Caco-2 (cell line): ENCODE measurements around the gene TBC1D9B. TPM values are rescaled to one million over a fixed set of nuclear protein-coding genes. Genes with fewer than 3 reads are reported as not detected.

Source experiments
- BruUV-seq: library from RNA; stranded (reverse); fragments of 400-500 nt; replicated peaks from 2 replicates; lab custom pipeline; 2021; lab: Mats Ljungman, UMichigan
- CTCF ChIA-PET: fragments of 300-600 bp; sonication (Branson Sonifier 250); formaldehyde crosslinking; loops from one replicate; lab custom pipeline; 2022; ENCODE audit warnings: antibody characterized with exemption; lab: Charles Lee
- POLR2A ChIA-PET: fragments of 300-600 bp; sonication (Branson Sonifier 250); formaldehyde crosslinking; loops from one replicate; lab custom pipeline; 2022; ENCODE audit warnings: antibody characterized with exemption; lab: Charles Lee
- DNase-seq, 2 experiments: peaks; one replicate each; pipeline versions ENCODE4 v3.0.0 to v3.0.0-alpha.2; 2020 to 2022
- H3K27me3 ChIP-seq: replicated peaks from 2 replicates; pipeline ENCODE4 v1.6.0; 2011; ENCODE audit warnings: low read length; ENCODE audit not compliant: control insufficient read depth, insufficient read depth
- H3K36me3 ChIP-seq: 2 replicates; pipeline ENCODE4 v1.5.1; 2011; ENCODE audit warnings: low read length; ENCODE audit not compliant: control insufficient read depth, insufficient read depth
- H3K4me1 ChIP-seq: fragments of 250-450 bp; sonication (Bioruptor Pico); 2 replicates; pipeline ENCODE4 v1.5.1; 2020; ENCODE audit warnings: mild to moderate bottlenecking
- H3K4me3 ChIP-seq: 2 replicates; pipeline ENCODE4 v1.5.1; 2011; ENCODE audit warnings: low read depth, mild to moderate bottlenecking, control low read depth, low read length
- H3K9me3 ChIP-seq: fragments of 250-450 bp; sonication (Bioruptor Pico); 2 replicates; pipeline ENCODE4 v1.5.1; 2020; ENCODE audit warnings: mild to moderate bottlenecking, moderate library complexity
- H3K27ac Mint-ChIP-seq: one replicate; pipeline ENCODE4 v1.8.0; 2022; ENCODE audit warnings: mixed read lengths; ENCODE audit not compliant: unreplicated experiment
- H3K27me3 Mint-ChIP-seq: one replicate; pipeline ENCODE4 v1.8.0; 2022; ENCODE audit warnings: mixed read lengths; ENCODE audit not compliant: insufficient read depth, unreplicated experiment
- H3K36me3 Mint-ChIP-seq: one replicate; pipeline ENCODE4 v1.8.0; 2022; ENCODE audit warnings: mild to moderate bottlenecking, mixed read lengths; ENCODE audit not compliant: insufficient read depth, unreplicated experiment
- H3K4me1 Mint-ChIP-seq: one replicate; pipeline ENCODE4 v1.8.0; 2022; ENCODE audit warnings: low read depth, mixed read lengths; ENCODE audit not compliant: unreplicated experiment
- H3K4me3 Mint-ChIP-seq: one replicate; pipeline ENCODE4 v1.8.0; 2022; ENCODE audit warnings: mild to moderate bottlenecking, moderate library complexity, mixed read lengths; ENCODE audit not compliant: unreplicated experiment
- H3K9me3 Mint-ChIP-seq: one replicate; pipeline ENCODE4 v1.8.0; 2022; ENCODE audit warnings: mixed read lengths; ENCODE audit not compliant: unreplicated experiment
- intact Hi-C: fragments of 100-400 bp; cut with micrococcal nuclease; formaldehyde crosslinking; loops from one replicate; pipeline ENCODE4 v1.10.0; 2022; ENCODE audit not compliant: unreplicated experiment
- total RNA-seq: library from RNA; stranded (reverse); gene quantifications from 2 replicates; pipeline ENCODE4 v1.2.3, GENCODE V29; 2022
- TF ChIP-seq, protein P1 (sequence below), 2 experiments: fragments of 200-600 bp in 1 of 2; IDR thresholded peaks; 1 replicate in 1 of 2; 2 replicates in 1 of 2; pipeline versions ENCODE4 v1.5.1 to v1.8.0; 2011 to 2022; ENCODE audit warnings: antibody characterized with exemption in 1 of 2, control low read depth in 1 of 2, inconsistent platforms in 1 of 2, low read depth in 1 of 2, low read length in 1 of 2, mild to moderate bottlenecking in 1 of 2, moderate library complexity in 1 of 2; ENCODE audit not compliant: insufficient read depth in 1 of 2, severe bottlenecking in 1 of 2, unreplicated experiment in 1 of 2

TBC1D9B gene
- total RNA-seq, 1 experiment from 2014 or later = 107 TPM

DNA sequence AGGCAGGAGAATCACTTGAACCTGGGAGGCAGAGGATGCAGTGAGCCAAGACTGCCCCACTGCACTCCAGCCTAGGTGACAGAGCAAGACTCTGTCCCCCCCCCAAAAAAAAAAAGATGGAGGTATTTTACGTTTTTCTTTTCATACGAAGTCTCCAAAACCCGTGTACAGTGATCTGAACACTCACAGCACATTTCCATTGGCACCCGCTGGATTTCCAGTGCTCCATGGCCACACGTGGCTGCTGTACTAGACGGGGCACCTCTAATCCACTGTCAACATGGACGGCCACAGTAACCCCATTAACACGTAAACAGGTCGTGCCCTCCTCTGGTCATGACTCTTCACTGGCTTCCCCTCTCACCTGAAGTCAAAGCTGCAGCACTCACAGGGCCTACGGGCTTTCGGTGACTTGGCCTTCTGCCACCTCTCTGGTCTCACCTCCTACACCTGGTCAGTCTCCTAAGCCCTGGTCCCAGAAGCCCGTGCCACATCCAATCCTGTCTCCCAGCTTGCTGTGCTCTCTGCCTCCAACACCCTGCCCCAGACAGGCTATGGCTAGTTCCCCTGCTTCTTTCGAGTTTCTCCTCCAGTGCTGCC is 22.1 kb downstream of the TBC1D9B start:
- H3K36me3 Mint-ChIP-seq = peaks cover 73% of the 10 kb centered on the region
- peaks cover 30% of the 10 kb centered on the region for H3K9me3 Mint-ChIP-seq
- H3K27me3 ChIP-seq = no peaks in the 10 kb centered on the region
- ChIA-PET POLR2A (no interaction called here), CTCF (interaction anchor here (0.6 kb wide), 1 partner anchor 737 kb away, joined by 3 read pairs; no protein-coding TSS in a partner anchor)
- no peaks in the 10 kb centered on the region for H3K27me3 Mint-ChIP-seq
- no peaks in the 10 kb centered on the region for H3K4me1 ChIP-seq
- no peak overlapping the region for H3K4me3 Mint-ChIP-seq
- no peaks in the 10 kb centered on the region for H3K4me1 Mint-ChIP-seq
- H3K9me3 ChIP-seq = peaks cover 29% of the 10 kb centered on the region; the same call in 1 of the 2 replicates
- H3K4me3 ChIP-seq = no peak overlapping the region
- intact Hi-C loops = no loop called here
- TF ChIP-seq, protein P1, sequence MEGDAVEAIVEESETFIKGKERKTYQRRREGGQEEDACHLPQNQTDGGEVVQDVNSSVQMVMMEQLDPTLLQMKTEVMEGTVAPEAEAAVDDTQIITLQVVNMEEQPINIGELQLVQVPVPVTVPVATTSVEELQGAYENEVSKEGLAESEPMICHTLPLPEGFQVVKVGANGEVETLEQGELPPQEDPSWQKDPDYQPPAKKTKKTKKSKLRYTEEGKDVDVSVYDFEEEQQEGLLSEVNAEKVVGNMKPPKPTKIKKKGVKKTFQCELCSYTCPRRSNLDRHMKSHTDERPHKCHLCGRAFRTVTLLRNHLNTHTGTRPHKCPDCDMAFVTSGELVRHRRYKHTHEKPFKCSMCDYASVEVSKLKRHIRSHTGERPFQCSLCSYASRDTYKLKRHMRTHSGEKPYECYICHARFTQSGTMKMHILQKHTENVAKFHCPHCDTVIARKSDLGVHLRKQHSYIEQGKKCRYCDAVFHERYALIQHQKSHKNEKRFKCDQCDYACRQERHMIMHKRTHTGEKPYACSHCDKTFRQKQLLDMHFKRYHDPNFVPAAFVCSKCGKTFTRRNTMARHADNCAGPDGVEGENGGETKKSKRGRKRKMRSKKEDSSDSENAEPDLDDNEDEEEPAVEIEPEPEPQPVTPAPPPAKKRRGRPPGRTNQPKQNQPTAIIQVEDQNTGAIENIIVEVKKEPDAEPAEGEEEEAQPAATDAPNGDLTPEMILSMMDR (IDR thresholded peaks at IDR 0.05; ENCODE audit: insufficient read depth in 1 of 2, low read depth in 1 of 2, low read length in 1 of 2, severe bottlenecking in 1 of 2, unreplicated experiment in 1 of 2) = no peak
- peaks cover 13% of the 10 kb centered on the region for H3K36me3 ChIP-seq
- DNase-seq = no peak
- no TSS peak for BruUV-seq
- no peak overlapping the region for H3K27ac Mint-ChIP-seq

DNA sequence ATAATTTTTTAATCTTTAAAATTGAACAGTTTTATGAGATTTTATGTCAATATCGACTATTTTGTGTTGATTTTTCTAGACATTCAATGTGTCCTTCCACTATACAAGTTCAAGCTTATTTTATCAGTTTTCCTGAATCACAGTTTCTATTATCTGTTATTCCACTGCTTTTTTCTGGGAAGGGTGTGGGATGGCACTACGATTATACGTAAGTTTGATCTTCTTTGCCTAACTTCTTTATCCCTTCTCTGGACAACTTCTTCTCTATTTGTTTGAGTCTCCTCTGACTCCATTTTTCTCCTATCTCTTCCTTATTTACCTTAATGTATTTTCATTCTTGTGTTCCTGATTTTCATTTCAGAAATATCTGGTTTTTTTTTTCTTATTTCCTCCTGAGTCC is 24.5 kb downstream of the TBC1D9B start:
- Mint-ChIP-seq H3K27me3 (no peaks in the 10 kb centered on the region), H3K4me1 (no peaks in the 10 kb centered on the region), H3K4me3 (no peak overlapping the region), H3K9me3 (peaks cover 30% of the 10 kb centered on the region), H3K36me3 (peaks cover 67% of the 10 kb centered on the region), H3K27ac (no peak overlapping the region)
- Histone ChIP-seq H3K27me3 (no peaks in the 10 kb centered on the region), H3K4me1 (no peaks in the 10 kb centered on the region), H3K36me3 (peaks cover 8% of the 10 kb centered on the region), H3K4me3 (no peak overlapping the region), H3K9me3 (peaks cover 29% of the 10 kb centered on the region; the same call in 1 of the 2 replicates)
- BruUV-seq = no TSS peak
- no peak for DNase-seq
- TF ChIP-seq, protein P1 (IDR thresholded peaks at IDR 0.05; ENCODE audit: insufficient read depth in 1 of 2, low read depth in 1 of 2, low read length in 1 of 2, severe bottlenecking in 1 of 2, unreplicated experiment in 1 of 2) = no peak
- ChIA-PET CTCF (no interaction called here), POLR2A (no interaction called here)
- intact Hi-C loops = no loop called here

DNA sequence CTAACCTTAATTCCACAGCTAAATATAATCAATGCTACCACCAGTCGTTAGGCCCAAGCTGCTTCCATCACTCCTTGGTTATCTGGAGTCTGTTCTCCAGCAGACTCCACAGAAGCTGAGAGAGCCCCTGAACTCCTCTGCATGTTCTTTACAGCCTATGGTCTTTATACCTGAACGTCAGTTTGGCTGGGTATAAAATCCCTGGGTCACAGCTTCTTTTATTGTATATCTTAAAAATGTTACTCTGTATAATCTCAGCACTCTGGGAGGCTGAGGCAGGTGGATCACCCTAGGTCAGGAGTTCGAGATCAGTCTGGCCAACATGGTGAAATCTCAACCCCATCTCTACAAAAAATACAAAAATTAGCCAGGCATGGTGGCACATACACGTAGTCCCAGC is 25.4 kb downstream of the TBC1D9B start:
- Histone ChIP-seq H3K9me3 (peaks cover 29% of the 10 kb centered on the region; the same call in 1 of the 2 replicates), H3K4me1 (no peaks in the 10 kb centered on the region), H3K4me3 (no peak overlapping the region), H3K36me3 (peaks cover 8% of the 10 kb centered on the region), H3K27me3 (no peaks in the 10 kb centered on the region)
- peaks cover 63% of the 10 kb centered on the region for H3K36me3 Mint-ChIP-seq
- ChIA-PET CTCF (interaction anchor here (0.6 kb wide), 1 partner anchor 589 kb away, joined by 3 read pairs; no protein-coding TSS in a partner anchor), POLR2A (no interaction called here)
- no peak for DNase-seq
- H3K9me3 Mint-ChIP-seq = peaks cover 30% of the 10 kb centered on the region
- no peak overlapping the region for H3K4me3 Mint-ChIP-seq
- H3K27me3 Mint-ChIP-seq = no peaks in the 10 kb centered on the region
- no peaks in the 10 kb centered on the region for H3K4me1 Mint-ChIP-seq
- no peak overlapping the region for H3K27ac Mint-ChIP-seq
- no TSS peak for BruUV-seq
- TF ChIP-seq, protein P1 (IDR thresholded peaks at IDR 0.05; ENCODE audit: insufficient read depth in 1 of 2, low read depth in 1 of 2, low read length in 1 of 2, severe bottlenecking in 1 of 2, unreplicated experiment in 1 of 2) = no peak
- intact Hi-C loops = no loop called here
